Fibroblast of villous mesenchyme (primary cell): Measurements from ENCODE around the gene KIRREL3. TPM values are rescaled to one million over a fixed set of nuclear protein-coding genes. Genes with fewer than 3 reads are reported as not detected.

ENCODE experiments used
- DNase-seq: peaks from one replicate; pipeline ENCODE4 v3.0.0-alpha.2; 2010; ENCODE audit warnings: low read depth
- H3K4me3 ChIP-seq: 2 replicates; pipeline ENCODE4 v1.5.1; 2011; ENCODE audit warnings: low read depth, mild to moderate bottlenecking, low read length
- total RNA-seq: library from RNA; depleted of rRNA; stranded (reverse); fragments of >200 nt; gene quantifications from 2 replicates; pipeline ENCODE4 v1.2.3, GENCODE V29; 2012
- TF ChIP-seq, protein P1 (sequence below): IDR thresholded peaks from 2 replicates; pipeline ENCODE4 v1.5.1; 2012; ENCODE audit warnings: low read depth, mild to moderate bottlenecking, low read length; ENCODE audit not compliant: insufficient read depth

Gene KIRREL3
- total RNA-seq, 1 donor = 9.9 TPM

DNA sequence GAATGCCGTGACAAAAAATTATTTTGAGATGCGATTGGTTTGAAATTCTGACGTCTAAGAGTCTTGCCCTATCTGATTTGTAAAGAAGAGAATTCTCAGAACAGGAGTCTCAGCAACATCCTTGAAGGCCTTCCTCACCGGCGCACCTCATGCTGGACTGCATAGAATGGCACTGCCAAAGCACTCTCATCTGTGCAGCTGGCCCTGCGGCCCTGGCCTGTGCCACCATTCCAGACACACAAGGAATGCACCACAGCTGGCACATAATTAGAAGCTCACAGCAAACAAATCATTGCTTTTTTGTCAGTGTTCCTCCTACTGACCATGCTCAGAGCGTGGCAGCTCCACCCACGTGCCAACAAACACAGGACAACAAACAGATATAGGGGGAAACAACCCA is 166.0 kb downstream of the KIRREL3 start:
- DNase-seq = no peak
- TF ChIP-seq, protein P1, sequence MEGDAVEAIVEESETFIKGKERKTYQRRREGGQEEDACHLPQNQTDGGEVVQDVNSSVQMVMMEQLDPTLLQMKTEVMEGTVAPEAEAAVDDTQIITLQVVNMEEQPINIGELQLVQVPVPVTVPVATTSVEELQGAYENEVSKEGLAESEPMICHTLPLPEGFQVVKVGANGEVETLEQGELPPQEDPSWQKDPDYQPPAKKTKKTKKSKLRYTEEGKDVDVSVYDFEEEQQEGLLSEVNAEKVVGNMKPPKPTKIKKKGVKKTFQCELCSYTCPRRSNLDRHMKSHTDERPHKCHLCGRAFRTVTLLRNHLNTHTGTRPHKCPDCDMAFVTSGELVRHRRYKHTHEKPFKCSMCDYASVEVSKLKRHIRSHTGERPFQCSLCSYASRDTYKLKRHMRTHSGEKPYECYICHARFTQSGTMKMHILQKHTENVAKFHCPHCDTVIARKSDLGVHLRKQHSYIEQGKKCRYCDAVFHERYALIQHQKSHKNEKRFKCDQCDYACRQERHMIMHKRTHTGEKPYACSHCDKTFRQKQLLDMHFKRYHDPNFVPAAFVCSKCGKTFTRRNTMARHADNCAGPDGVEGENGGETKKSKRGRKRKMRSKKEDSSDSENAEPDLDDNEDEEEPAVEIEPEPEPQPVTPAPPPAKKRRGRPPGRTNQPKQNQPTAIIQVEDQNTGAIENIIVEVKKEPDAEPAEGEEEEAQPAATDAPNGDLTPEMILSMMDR = no peak
- H3K4me3 ChIP-seq = no peak overlapping the region

DNA sequence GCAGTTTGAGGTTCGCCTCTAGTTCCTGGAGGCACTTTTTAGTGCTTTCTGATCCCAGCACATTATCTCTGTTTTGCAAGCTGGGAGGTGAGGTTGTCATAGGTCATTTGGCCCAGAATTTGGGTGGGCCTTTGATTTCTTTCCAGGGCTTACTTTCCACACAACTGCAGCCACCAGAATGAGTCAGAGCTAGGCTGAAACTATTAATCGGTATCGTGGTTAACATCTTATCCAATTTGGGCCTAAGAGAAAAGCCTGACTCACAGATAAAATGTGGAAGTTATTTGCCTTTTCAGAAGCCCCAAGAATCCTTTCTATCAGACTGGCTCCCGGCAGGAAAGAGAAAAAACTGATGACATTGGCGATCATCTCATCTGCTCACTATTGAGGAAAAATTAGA is 166.4 kb downstream of the KIRREL3 start:
- TF ChIP-seq, protein P1 = no peak
- no peak overlapping the region for H3K4me3 ChIP-seq
- peak; percentile 43 for DNase-seq

DNA sequence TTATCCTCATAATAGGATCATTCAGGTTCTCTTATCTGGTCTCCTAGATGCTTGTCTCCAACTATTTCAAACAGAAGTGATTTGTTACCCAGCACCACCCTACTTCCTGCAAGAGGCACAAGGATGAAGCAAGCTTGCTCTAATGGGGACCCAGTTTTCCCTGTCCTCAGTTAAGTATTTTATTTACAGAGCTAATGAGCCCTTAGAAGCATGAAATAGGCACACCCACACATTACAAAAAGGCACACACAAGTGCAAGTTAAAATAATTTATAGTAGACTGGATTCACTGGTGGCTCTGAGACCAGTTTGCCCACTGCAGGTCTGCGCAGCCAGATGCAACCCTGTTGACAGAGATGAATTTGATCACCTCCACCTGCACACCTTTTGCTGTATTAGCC is 167.5 kb downstream of the KIRREL3 start:
- no peak overlapping the region for H3K4me3 ChIP-seq
- DNase-seq = no peak
- TF ChIP-seq, protein P1 = no peak

DNA sequence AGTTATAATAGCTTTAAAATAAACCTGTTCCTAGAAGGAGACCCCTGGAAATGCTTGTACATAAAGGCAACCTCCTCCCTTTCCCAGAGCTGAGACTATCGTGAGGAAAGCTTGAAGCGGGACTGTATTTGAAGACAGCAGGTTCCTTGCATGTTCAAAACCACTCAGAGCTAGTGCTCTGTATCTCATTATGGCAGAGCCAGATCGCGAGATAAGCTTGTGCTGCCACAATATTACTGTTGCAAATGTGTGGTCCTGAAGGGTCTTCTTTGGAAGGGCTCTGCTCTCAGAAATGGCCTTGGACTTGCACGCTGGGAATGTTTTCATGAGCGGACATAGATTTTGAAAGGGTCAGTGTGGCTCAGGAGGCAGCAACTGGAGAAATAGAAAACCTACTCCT is 168.2 kb downstream of the KIRREL3 start:
- TF ChIP-seq, protein P1 = no peak
- no peak overlapping the region for H3K4me3 ChIP-seq
- DNase-seq = no peak

DNA sequence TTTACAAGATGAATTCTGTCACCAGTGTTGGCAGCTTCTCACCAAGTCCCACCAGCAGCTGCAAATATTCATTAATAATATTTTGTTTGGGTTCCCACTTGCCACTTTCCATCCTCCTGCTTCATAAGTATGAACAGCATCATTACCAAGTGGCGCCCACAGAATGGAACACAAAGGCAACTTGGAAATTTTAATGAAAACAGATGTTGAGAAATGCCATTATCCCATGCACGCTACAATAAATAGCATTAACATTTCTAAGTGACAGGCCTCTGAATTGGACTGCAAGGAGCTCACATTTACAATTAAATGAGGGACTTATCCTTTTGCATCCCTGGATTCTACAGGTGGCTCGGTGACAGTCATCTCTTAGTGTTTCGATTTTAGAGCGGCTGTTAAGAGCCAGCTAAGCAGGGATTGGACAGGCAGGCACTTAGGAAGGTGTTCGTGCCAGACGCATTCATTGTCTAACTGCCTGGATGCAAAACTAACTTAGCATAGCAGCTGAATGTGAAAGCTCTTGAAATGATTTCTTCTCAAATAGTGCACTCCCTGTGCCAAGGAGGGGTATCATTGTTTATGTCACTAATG is 170.3 kb downstream of the KIRREL3 start:
- TF ChIP-seq, protein P1 = no peak
- DNase-seq = no peak

DNA sequence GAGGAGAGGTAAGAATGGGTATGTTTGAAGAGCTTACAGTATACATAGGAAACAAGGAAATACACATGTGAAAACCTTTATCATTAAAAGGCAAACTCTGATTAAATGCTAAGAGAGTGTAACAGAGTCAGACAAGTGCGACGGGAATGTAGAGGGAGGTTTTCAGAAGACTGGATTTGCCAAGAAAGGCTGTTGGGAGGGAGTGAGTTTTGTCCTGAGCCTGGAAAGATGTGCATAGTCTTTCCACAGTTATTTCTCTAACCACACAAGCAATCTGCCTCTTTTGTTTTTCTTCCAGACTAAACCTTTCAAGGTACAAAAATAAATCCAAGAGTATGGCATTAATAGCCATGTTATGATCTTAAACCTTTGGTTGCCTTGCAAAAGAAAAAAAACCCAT is 170.9 kb downstream of the KIRREL3 start:
- TF ChIP-seq, protein P1 = no peak
- H3K4me3 ChIP-seq = no peak overlapping the region
- no peak for DNase-seq

More for the DNA sequence above, 170.3 kb downstream of the KIRREL3 start:
- no peak overlapping the region for H3K4me3 ChIP-seq

DNA sequence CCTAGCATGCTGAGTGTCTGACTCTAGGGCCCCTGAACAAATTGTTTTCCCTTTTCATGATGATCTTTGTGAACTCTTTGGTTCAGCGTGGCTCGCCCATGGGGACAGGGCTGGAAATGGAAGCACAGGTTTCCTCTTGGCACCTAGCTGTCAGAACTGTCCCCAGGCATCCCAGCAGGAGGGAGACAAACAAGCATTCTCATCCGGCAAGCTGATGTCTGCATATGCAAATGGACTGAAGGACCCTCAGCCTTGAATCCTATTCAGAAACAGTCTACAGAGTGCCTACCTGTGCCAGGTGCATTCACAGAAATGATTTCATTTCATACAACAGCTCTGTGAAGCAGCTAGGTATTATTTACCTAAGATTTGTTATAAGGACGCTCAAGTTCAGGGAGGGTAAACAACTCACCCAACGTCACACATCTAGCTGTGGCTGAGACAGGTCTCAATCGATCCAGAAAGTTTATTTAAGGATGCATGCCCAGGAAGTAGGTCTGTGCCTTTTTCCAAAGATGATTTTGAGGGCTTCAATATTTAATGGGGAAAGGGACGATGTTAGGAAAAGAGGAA is 176.4 kb downstream of the KIRREL3 start:
- TF ChIP-seq, protein P1 = no peak
- H3K4me3 ChIP-seq = no peak overlapping the region
- no peak for DNase-seq
